ENCODE results near the gene RAPGEF1. TPM values are rescaled to one million over a fixed set of nuclear protein-coding genes. Genes with fewer than 3 reads are reported as not detected.

The RAPGEF1 gene
- total RNA-seq, 1 donor from 2014 or later: 144 TPM

GRCh38 chr9:131608493-131609037, 131.3 kb downstream of the RAPGEF1 start:
- Histone ChIP-seq H3K4me3 (no peak overlapping the region), H3K36me3 (peaks cover 62% of the 10 kb centered on the region), H3K27ac (peak overlapping the region; percentile 53), H3K9me3 (no peaks in the 10 kb centered on the region), H3K4me1 (peaks cover 25% of the 10 kb centered on the region), H3K27me3 (no peaks in the 10 kb centered on the region)
- intact Hi-C loops (cut with DNase I): no loop called here
- no peak for TF ChIP-seq CTCF (IDR thresholded peaks at IDR 0.05)
- peak; percentile 85 for ATAC-seq
- DNase-seq: no peak

- no peak for DNase-seq
- H3K4me1 ChIP-seq: peaks cover 25% of the 10 kb centered on the region
- peak overlapping the region; percentile 53 for H3K27ac ChIP-seq
- no peak overlapping the region for H3K4me3 ChIP-seq
- intact Hi-C loops (cut with DNase I): no loop called here
- no peaks in the 10 kb centered on the region for H3K27me3 ChIP-seq
- TF ChIP-seq CTCF (IDR thresholded peaks at IDR 0.05): no peak
- ATAC-seq: no peak
- no peaks in the 10 kb centered on the region for H3K9me3 ChIP-seq
- peaks cover 61% of the 10 kb centered on the region for H3K36me3 ChIP-seq
Measured at GRCh38 chr9:131607591-131607990, 132.3 kb downstream of the RAPGEF1 start.

GRCh38 chr9:131606896-131607567, 132.8 kb downstream of the RAPGEF1 start:
- H3K27me3 ChIP-seq: no peaks in the 10 kb centered on the region
- intact Hi-C loops (cut with DNase I): no loop called here
- no peak overlapping the region for H3K4me3 ChIP-seq
- ATAC-seq: no peak
- H3K36me3 ChIP-seq: peaks cover 62% of the 10 kb centered on the region
- no peak overlapping the region for H3K27ac ChIP-seq
- no peak for DNase-seq
- no peaks in the 10 kb centered on the region for H3K9me3 ChIP-seq
- H3K4me1 ChIP-seq: peaks cover 25% of the 10 kb centered on the region
- no peak for TF ChIP-seq CTCF (IDR thresholded peaks at IDR 0.05)

GRCh38 chr9:131605770-131606590, 133.9 kb downstream of the RAPGEF1 start:
- DNase-seq (no peak), ATAC-seq (no peak)
- Histone ChIP-seq H3K4me1 (peaks cover 25% of the 10 kb centered on the region), H3K27ac (no peak overlapping the region), H3K36me3 (peaks cover 69% of the 10 kb centered on the region), H3K27me3 (no peaks in the 10 kb centered on the region), H3K4me3 (no peak overlapping the region), H3K9me3 (no peaks in the 10 kb centered on the region)
- intact Hi-C loops (cut with DNase I): no loop called here
- TF ChIP-seq CTCF (IDR thresholded peaks at IDR 0.05): no peak

- no peak for ATAC-seq
- Histone ChIP-seq H3K36me3 (peaks cover 75% of the 10 kb centered on the region), H3K27me3 (no peaks in the 10 kb centered on the region), H3K4me1 (peaks cover 13% of the 10 kb centered on the region), H3K27ac (no peak overlapping the region), H3K4me3 (no peak overlapping the region), H3K9me3 (no peaks in the 10 kb centered on the region)
- no peak for TF ChIP-seq CTCF (IDR thresholded peaks at IDR 0.05)
- DNase-seq: no peak
- intact Hi-C loops (cut with DNase I): no loop called here
Measured at GRCh38 chr9:131603711-131604439, 136.0 kb downstream of the RAPGEF1 start.

Measured in upper lobe of right lung (tissue), 1 donor.